K562 (cell line): ENCODE results near the gene TOMT. TPM values are rescaled to one million over a fixed set of nuclear protein-coding genes. Genes with fewer than 3 reads are reported as not detected.

Experiments
- CBFB ChIP-seq: sonication (generic); formaldehyde crosslinking; IDR thresholded peaks from 2 replicates; pipeline ENCODE4 v1.4.0; 2020; ENCODE audit warnings: mild to moderate bottlenecking, missing genetic modification reagents
- DEAF1 ChIP-seq: fragments of 450-650 bp; formaldehyde crosslinking; IDR thresholded peaks from 2 replicates; pipeline ENCODE4 v1.4.0; 2020; ENCODE audit warnings: mild to moderate bottlenecking, moderate library complexity
- FUS ChIP-seq: fragments of 200-400 bp; formaldehyde crosslinking; optimal IDR thresholded peaks from 2 replicates; pipeline ENCODE3; 2017; ENCODE audit warnings: low read depth, low read length
- IRF9 ChIP-seq: fragments of 450-650 bp; IDR thresholded peaks from 2 replicates; pipeline ENCODE4 v1.6.1; 2016; ENCODE audit warnings: missing biosample characterization, missing genetic modification characterization
- KLF16 ChIP-seq: IDR thresholded peaks from 2 replicates; pipeline ENCODE4 v1.6.1; 2016; ENCODE audit warnings: antibody characterized with exemption
- MYBL2 ChIP-seq, 2 experiments: fragments of 450-650 bp in 1 of 2; sonication (generic) in 1 of 2; formaldehyde crosslinking in 1 of 2; IDR thresholded peaks; 2 replicates each; pipeline versions ENCODE4 v1.6.1 to v1.8.1; 2017 to 2022; ENCODE audit warnings: borderline replicate concordance in 1 of 2, inconsistent platforms in 1 of 2, low read depth in 1 of 2, mild to moderate bottlenecking in 1 of 2, missing genetic modification reagents in 1 of 2, moderate library complexity in 1 of 2
- MYC ChIP-seq, 2 experiments: fragments of 250-450 bp in 1 of 2; sonication (Bioruptor Pico) in 1 of 2; IDR thresholded peaks; 2 replicates each; pipeline versions ENCODE4 v1.5.1 to v1.6.1; 2012 to 2021; ENCODE audit warnings: low read depth in 2 of 2, borderline replicate concordance in 1 of 2, improper control_type of control experiment in 1 of 2, low read length in 1 of 2, mild to moderate bottlenecking in 1 of 2, moderate library complexity in 1 of 2
- NUFIP1 ChIP-seq: fragments of 450-650 bp; IDR thresholded peaks from 2 replicates; pipeline ENCODE4 v1.6.1; 2018; ENCODE audit not compliant: partially characterized antibody
- POLR3G ChIP-seq: IDR thresholded peaks from 2 replicates; pipeline ENCODE4 v1.6.1; 2011; ENCODE audit not compliant: insufficient read length, insufficient replicate concordance; ENCODE audit errors: extremely low read depth
- SMAD4 ChIP-seq: fragments of 250-450 bp; sonication (Bioruptor Pico); conservative IDR thresholded peaks from 2 replicates; pipeline ENCODE4 v1.8.0; 2021; ENCODE audit warnings: inconsistent platforms, mild to moderate bottlenecking, moderate library complexity
- SMC3 ChIP-seq: conservative IDR thresholded peaks from 2 replicates; pipeline ENCODE4 v1.6.1; 2011; ENCODE audit warnings: low read depth, low read length, improper control_type of control experiment; ENCODE audit not compliant: insufficient read depth
- SPI1 ChIP-seq: IDR thresholded peaks from 2 replicates; pipeline ENCODE4 v1.6.1; 2011; ENCODE audit warnings: low read depth, low read length, control low read depth, borderline replicate concordance
- YY1 ChIP-seq, 3 experiments: IDR thresholded peaks; 2 replicates each; pipeline ENCODE4 v1.6.1; 2011; ENCODE audit warnings: low read length in 2 of 3, mild to moderate bottlenecking in 2 of 3, moderate library complexity in 2 of 3, borderline replicate concordance in 1 of 3, control low read depth in 1 of 3, low read depth in 1 of 3; ENCODE audit not compliant: insufficient read depth in 3 of 3, insufficient replicate concordance in 2 of 3, control insufficient read depth in 1 of 3, insufficient read length in 1 of 3; ENCODE audit errors: extremely low read depth in 1 of 3
- ZNF280B ChIP-seq: fragments of 250-450 bp; sonication (Bioruptor Pico); IDR thresholded peaks from 2 replicates; pipeline ENCODE4 v1.5.1; 2021; ENCODE audit warnings: mild to moderate bottlenecking
- ZNF512 ChIP-seq: IDR thresholded peaks from 2 replicates; pipeline ENCODE4 v1.6.1; 2016; ENCODE audit warnings: missing genetic modification characterization, missing compliant biosample characterization
- ZNF699 ChIP-seq: fragments of 250-450 bp; sonication (Bioruptor Pico); IDR thresholded peaks from 2 replicates; pipeline ENCODE4 v1.8.0; 2021; ENCODE audit warnings: mild to moderate bottlenecking, moderate library complexity; ENCODE audit not compliant: insufficient replicate concordance
- polyA plus RNA-seq, 8 experiments: library from polyadenylated mRNA; depleted of rRNA in 4 of 8; stranded (reverse) in 5 of 8; unstranded in 3 of 8; fragments of >200 nt; fragmentation: Nextera tagmentation in 2 of 8; fragmentation: Illumina TruSeq in 1 of 8; extraction: Ambion mirVana in 2 of 8; extraction: Trizol in 1 of 8; gene quantifications; 2 replicates each; pipeline versions ENCODE4 v1.2.1 to v1.2.3, GENCODE V29; 2011 to 2014; ENCODE audit warnings: inconsistent platforms in 1 of 8, missing spikeins in 1 of 8
- total RNA-seq, 7 experiments: library from RNA; depleted of rRNA in 6 of 7; stranded (reverse); fragments of >200 nt in 6 of 7; fragmentation: Illumina TruSeq in 2 of 7; extraction: Trizol in 2 of 7; gene quantifications; 2 replicates each; pipeline versions ENCODE4 v1.2.1 to v1.2.3, GENCODE V29; 2011 to 2021; ENCODE audit warnings: low replicate concordance in 1 of 7
- TF ChIP-seq, protein P1 (sequence below): sonication (generic); formaldehyde crosslinking; IDR thresholded peaks from 2 replicates; pipeline ENCODE4 v1.8.1; 2023; ENCODE audit warnings: mild to moderate bottlenecking, missing genetic modification reagents, moderate library complexity

Gene TOMT
- total and polyA plus RNA-seq, 9 of the 15 experiments (the other 6 are each of a cell fraction or from before 2014, with no cell fraction given), result not detected

GRCh38 chr11:72091292-72091691, 14.4 kb upstream of the TOMT start (continued):
- TF ChIP-seq, protein P1, sequence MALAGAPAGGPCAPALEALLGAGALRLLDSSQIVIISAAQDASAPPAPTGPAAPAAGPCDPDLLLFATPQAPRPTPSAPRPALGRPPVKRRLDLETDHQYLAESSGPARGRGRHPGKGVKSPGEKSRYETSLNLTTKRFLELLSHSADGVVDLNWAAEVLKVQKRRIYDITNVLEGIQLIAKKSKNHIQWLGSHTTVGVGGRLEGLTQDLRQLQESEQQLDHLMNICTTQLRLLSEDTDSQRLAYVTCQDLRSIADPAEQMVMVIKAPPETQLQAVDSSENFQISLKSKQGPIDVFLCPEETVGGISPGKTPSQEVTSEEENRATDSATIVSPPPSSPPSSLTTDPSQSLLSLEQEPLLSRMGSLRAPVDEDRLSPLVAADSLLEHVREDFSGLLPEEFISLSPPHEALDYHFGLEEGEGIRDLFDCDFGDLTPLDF (CRISPR knock-in tag), result no peak
- no peak for TF ChIP-seq KLF16
- TF ChIP-seq FUS, result no peak
- TF ChIP-seq ZNF280B, result no peak
- TF ChIP-seq ZNF512 (tag), result no peak
- peak in 1 of 3 experiments; percentile 18 for TF ChIP-seq YY1 (IDR thresholded peaks at IDR 0.05; ENCODE audit: borderline replicate concordance in 1 of 3, control insufficient read depth in 1 of 3, extremely low read depth in 1 of 3, insufficient read depth in 3 of 3, insufficient read length in 1 of 3, insufficient replicate concordance in 2 of 3, low read depth in 1 of 3, low read length in 2 of 3)
- no peak for TF ChIP-seq POLR3G
- TF ChIP-seq SPI1, result peak; percentile 77
- TF ChIP-seq DEAF1 (CRISPR knock-in tag), result peak; percentile 87
- TF ChIP-seq IRF9 (tag), result no peak
- TF ChIP-seq MYBL2 (IDR thresholded peaks at IDR 0.05; ENCODE audit: low read depth), result no peak
- no peak for TF ChIP-seq MYBL2 (CRISPR knock-in tag; IDR thresholded peaks at IDR 0.05; ENCODE audit: borderline replicate concordance)
- TF ChIP-seq NUFIP1, result no peak
- no peak for TF ChIP-seq ZNF699 (CRISPR knock-in tag)
- TF ChIP-seq CBFB, result peak; percentile 45; the same call in 1 of the 2 replicates
- TF ChIP-seq SMC3, result peak; percentile 91
- TF ChIP-seq SMAD4 (CRISPR knock-in tag), result 0 out of 2 replicates have a peak, but pooled peaks have one; percentile 19
- TF ChIP-seq MYC (IDR thresholded peaks at IDR 0.05; ENCODE audit: low read depth, low read length), result 0 out of 2 replicates have a peak, but pooled peaks have one; percentile 24
- no peak for TF ChIP-seq MYC (CRISPR knock-in tag; IDR thresholded peaks at IDR 0.05; ENCODE audit: borderline replicate concordance, low read depth)
